Measurements from ENCODE around the gene CMTM4.

Gene CMTM4

GRCh38 chr16:66696669-66697630 is at the start of gene CMTM4:
CMTM4 (minus strand) TSS chr16:66696743; CDS start chr16:66696525, 218 bp downstream.
- ChIA-PET POLR2A (ENCODE audit: low non-redundant PET) (no interaction called here), CTCF (interaction anchor here (0.6 to 1.1 kb wide), 6 partner anchors 10 to 186 kb away, joined by 3 to 5 read pairs (median 3); no protein-coding TSS in a partner anchor)
- DNase-seq (ENCODE audit: low spot score) = peak; percentile 89
- TF ChIP-seq CTCF (conservative IDR thresholded peaks at IDR 0.05; ENCODE audit: low read depth) = peak; percentile 69
- H3K27ac ChIP-seq = peak within 1 kb of the TSS; percentile 66

- no peak for TF ChIP-seq CTCF (conservative IDR thresholded peaks at IDR 0.05; ENCODE audit: low read depth)
- POLR2A ChIA-PET (ENCODE audit: low non-redundant PET) = no interaction called here
- DNase-seq (ENCODE audit: low spot score) = no peak
- CTCF ChIA-PET = no interaction called here
- H3K27ac ChIP-seq = no peak overlapping the region
These were observed 49.5 kb upstream of the CMTM4 start for GRCh38 chr16:66746048-66746447.

- CTCF ChIA-PET = interaction anchor here (1.0 to 2.6 kb wide), 3 partner anchors 9 to 139 kb away, joined by 4 to 12 read pairs (median 5); partner anchors contain the start of gene DYNC1LI2
- no peak for DNase-seq (ENCODE audit: low spot score)
- H3K27ac ChIP-seq = peak overlapping the region; percentile 67
- POLR2A ChIA-PET (ENCODE audit: low non-redundant PET) = interaction anchor here (0.6 kb wide), 1 partner anchor 9 kb away, joined by 3 read pairs; no protein-coding TSS in a partner anchor
- TF ChIP-seq CTCF (conservative IDR thresholded peaks at IDR 0.05; ENCODE audit: low read depth) = no peak
These were observed 45.6 kb upstream of the CMTM4 start for GRCh38 chr16:66741950-66742808.

GRCh38 chr16:66741169-66741900 is 44.8 kb upstream of the CMTM4 start:
- DNase-seq (ENCODE audit: low spot score) = peak; percentile 87
- POLR2A ChIA-PET (ENCODE audit: low non-redundant PET) = interaction anchor here (0.6 kb wide), 1 partner anchor 10 kb away, joined by 3 read pairs; no protein-coding TSS in a partner anchor
- CTCF ChIA-PET = interaction anchor here (0.6 to 2.6 kb wide), 5 partner anchors 9 to 189 kb away, joined by 3 to 12 read pairs (median 4); partner anchors contain the start of gene DYNC1LI2
- peak overlapping the region; percentile 63 for H3K27ac ChIP-seq
- no peak for TF ChIP-seq CTCF (conservative IDR thresholded peaks at IDR 0.05; ENCODE audit: low read depth)

GRCh38 chr16:66740533-66740932 is 44.0 kb upstream of the CMTM4 start:
- ChIA-PET POLR2A (ENCODE audit: low non-redundant PET) (no interaction called here), CTCF (interaction anchor here (0.6 to 2.6 kb wide), 4 partner anchors 10 to 190 kb away, joined by 3 to 12 read pairs (median 3); partner anchors contain the start of gene DYNC1LI2)
- TF ChIP-seq CTCF (conservative IDR thresholded peaks at IDR 0.05; ENCODE audit: low read depth) = no peak
- DNase-seq (ENCODE audit: low spot score) = no peak
- no peak overlapping the region for H3K27ac ChIP-seq

All from RWPE1 (cell line).